Adrenal gland (tissue), 5 donors: ENCODE results near the gene CPVL.

Experiments
- POLR2A ChIP-seq, 2 donors: fragments of 450-650 bp; IDR thresholded peaks; one replicate each; pipeline ENCODE4 v1.6.1; 2017; ENCODE audit warnings: antibody characterized with exemption in 2 of 2, mild to moderate bottlenecking in 2 of 2, moderate library complexity in 1 of 2
- TF ChIP-seq, protein P1 (sequence below), 6 experiments: fragments of 450-650 bp in 4 of 6; fragments of 200-600 bp in 2 of 6; sonication (generic) in 1 of 6; IDR thresholded peaks; 1 replicate in 5 of 6; 2 replicates in 1 of 6; pipeline versions ENCODE4 v1.5.1 to v1.8.0; 2016 to 2021; ENCODE audit warnings: antibody characterized with exemption in 6 of 6, mild to moderate bottlenecking in 2 of 6, moderate library complexity in 1 of 6
- donor health status: DM: no; HTN: no; CAD: no.

DNA sequence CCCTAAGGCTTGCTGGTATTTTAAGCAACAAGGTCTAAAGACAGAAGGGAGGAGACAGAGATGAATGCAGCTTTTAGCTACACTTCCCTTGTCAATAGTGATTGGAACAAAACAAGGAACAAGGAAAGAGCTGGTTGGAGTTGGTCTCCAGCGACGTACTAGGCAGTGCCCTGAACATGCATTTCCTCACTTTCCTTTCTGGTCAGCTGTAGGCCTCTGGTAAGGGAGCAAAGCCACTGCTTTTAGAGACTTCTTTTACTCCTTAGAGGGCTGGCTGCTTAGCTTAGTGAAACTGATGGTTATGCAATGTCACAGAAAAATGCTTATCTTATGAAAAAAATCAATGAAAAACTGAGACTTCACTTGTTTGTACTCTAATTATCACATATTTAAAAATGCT lies 112.8 kb downstream of the CPVL start:
- TF ChIP-seq, protein P1, sequence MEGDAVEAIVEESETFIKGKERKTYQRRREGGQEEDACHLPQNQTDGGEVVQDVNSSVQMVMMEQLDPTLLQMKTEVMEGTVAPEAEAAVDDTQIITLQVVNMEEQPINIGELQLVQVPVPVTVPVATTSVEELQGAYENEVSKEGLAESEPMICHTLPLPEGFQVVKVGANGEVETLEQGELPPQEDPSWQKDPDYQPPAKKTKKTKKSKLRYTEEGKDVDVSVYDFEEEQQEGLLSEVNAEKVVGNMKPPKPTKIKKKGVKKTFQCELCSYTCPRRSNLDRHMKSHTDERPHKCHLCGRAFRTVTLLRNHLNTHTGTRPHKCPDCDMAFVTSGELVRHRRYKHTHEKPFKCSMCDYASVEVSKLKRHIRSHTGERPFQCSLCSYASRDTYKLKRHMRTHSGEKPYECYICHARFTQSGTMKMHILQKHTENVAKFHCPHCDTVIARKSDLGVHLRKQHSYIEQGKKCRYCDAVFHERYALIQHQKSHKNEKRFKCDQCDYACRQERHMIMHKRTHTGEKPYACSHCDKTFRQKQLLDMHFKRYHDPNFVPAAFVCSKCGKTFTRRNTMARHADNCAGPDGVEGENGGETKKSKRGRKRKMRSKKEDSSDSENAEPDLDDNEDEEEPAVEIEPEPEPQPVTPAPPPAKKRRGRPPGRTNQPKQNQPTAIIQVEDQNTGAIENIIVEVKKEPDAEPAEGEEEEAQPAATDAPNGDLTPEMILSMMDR (IDR thresholded peaks at IDR 0.05), result no peak
- no peak for TF ChIP-seq POLR2A (IDR thresholded peaks at IDR 0.05)
